Measurements from ENCODE around the gene ABLIM3.

GRCh38 chr5:149152317-149152746 lies 11.0 kb downstream of the ABLIM3 start:
- TF ChIP-seq, protein P1, sequence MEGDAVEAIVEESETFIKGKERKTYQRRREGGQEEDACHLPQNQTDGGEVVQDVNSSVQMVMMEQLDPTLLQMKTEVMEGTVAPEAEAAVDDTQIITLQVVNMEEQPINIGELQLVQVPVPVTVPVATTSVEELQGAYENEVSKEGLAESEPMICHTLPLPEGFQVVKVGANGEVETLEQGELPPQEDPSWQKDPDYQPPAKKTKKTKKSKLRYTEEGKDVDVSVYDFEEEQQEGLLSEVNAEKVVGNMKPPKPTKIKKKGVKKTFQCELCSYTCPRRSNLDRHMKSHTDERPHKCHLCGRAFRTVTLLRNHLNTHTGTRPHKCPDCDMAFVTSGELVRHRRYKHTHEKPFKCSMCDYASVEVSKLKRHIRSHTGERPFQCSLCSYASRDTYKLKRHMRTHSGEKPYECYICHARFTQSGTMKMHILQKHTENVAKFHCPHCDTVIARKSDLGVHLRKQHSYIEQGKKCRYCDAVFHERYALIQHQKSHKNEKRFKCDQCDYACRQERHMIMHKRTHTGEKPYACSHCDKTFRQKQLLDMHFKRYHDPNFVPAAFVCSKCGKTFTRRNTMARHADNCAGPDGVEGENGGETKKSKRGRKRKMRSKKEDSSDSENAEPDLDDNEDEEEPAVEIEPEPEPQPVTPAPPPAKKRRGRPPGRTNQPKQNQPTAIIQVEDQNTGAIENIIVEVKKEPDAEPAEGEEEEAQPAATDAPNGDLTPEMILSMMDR (IDR thresholded peaks at IDR 0.05; ENCODE audit: low read length): no peak
- no peak for TF ChIP-seq EZH2 (optimal IDR thresholded peaks at IDR 0.05; ENCODE audit: low read depth, low read length)

Measured in MM.1S (cell line).